OCI-LY7 (cell line): ENCODE results near the gene ZSWIM5. TPM values are rescaled to one million over a fixed set of nuclear protein-coding genes. Genes with fewer than 3 reads are reported as not detected.
"Not testable (repeated sequence)": the region's sequence is repeated elsewhere in the genome, so short reads cannot be mapped to it uniquely, and the experiment has no call there.

Experiments used
- BruUV-seq: library from RNA; stranded (reverse); fragments of 400-500 nt; replicated peaks from 2 replicates; lab custom pipeline; 2021; lab: Mats Ljungman, UMichigan
- CTCF ChIA-PET: fragments of 300-600 bp; sonication (Branson Sonifier 250); formaldehyde crosslinking; loops from one replicate; lab custom pipeline; 2022; ENCODE audit warnings: antibody characterized with exemption; ENCODE audit not compliant: unreplicated experiment; lab: Charles Lee
- POLR2A ChIA-PET: fragments of 300-600 bp; sonication (Branson Sonifier 250); formaldehyde crosslinking; loops from one replicate; lab custom pipeline; 2022; ENCODE audit warnings: antibody characterized with exemption; lab: Charles Lee
- DNase-seq: peaks from one replicate; pipeline ENCODE4 v3.0.0-alpha.2; 2015; ENCODE audit warnings: low spot score
- H2AFZ ChIP-seq: fragments of 200-600 bp; sonication (generic), shearing (Covaris generic); 2 replicates; pipeline ENCODE4 v1.6.1; 2014; ENCODE audit warnings: mild to moderate bottlenecking, antibody characterized with exemption, low read length, moderate library complexity
- H3K27ac ChIP-seq: fragments of 200-600 bp; sonication (generic); 2 replicates; pipeline ENCODE4 v1.5.1; 2014; ENCODE audit warnings: mixed run types, low read depth, mild to moderate bottlenecking, moderate library complexity, low read length, inconsistent platforms; ENCODE audit not compliant: poor library complexity, severe bottlenecking
- H3K36me3 ChIP-seq: fragments of 200-600 bp; sonication (generic); 2 replicates; pipeline ENCODE4 v1.6.1; 2014; ENCODE audit warnings: mild to moderate bottlenecking, antibody characterized with exemption, low read length, moderate library complexity, mixed read lengths; ENCODE audit not compliant: insufficient read depth
- H3K4me1 ChIP-seq: fragments of 200-600 bp; sonication (generic); 2 replicates; pipeline ENCODE4 v1.5.1; 2014; ENCODE audit warnings: mild to moderate bottlenecking, low read length; ENCODE audit not compliant: insufficient read depth, poor library complexity, severe bottlenecking
- H3K4me2 ChIP-seq: fragments of 200-600 bp; sonication (generic); 2 replicates; pipeline ENCODE4 v1.6.1; 2014; ENCODE audit warnings: mild to moderate bottlenecking, low read length
- H3K4me3 ChIP-seq: fragments of 200-600 bp; sonication (generic); 2 replicates; pipeline ENCODE4 v1.5.1; 2014; ENCODE audit warnings: mild to moderate bottlenecking, low read depth, low read length; ENCODE audit not compliant: poor library complexity, severe bottlenecking
- H3K79me2 ChIP-seq: fragments of 200-600 bp; sonication (generic); 2 replicates; pipeline ENCODE4 v1.6.1; 2016; ENCODE audit warnings: low read depth, mild to moderate bottlenecking, low read length, moderate library complexity, mixed read lengths; ENCODE audit not compliant: insufficient read depth
- H3K9me2 ChIP-seq: fragments of 200-600 bp; sonication (generic); 2 replicates; pipeline ENCODE4 v1.6.1; 2016; ENCODE audit warnings: mild to moderate bottlenecking, low read length, mixed read lengths; ENCODE audit not compliant: insufficient read depth
- H3K9me3 ChIP-seq: fragments of 200-600 bp; sonication (generic); 2 replicates; pipeline ENCODE4 v1.6.1; 2014; ENCODE audit warnings: mild to moderate bottlenecking, mixed run types, low read length, mixed read lengths
- H4K20me1 ChIP-seq: fragments of 200-600 bp; sonication (generic); 2 replicates; pipeline ENCODE4 v1.6.1; 2014; ENCODE audit warnings: mild to moderate bottlenecking, antibody characterized with exemption, low read length, moderate library complexity, mixed read lengths; ENCODE audit not compliant: insufficient read depth
- CTCF ChIP-seq: fragments of 200-600 bp; sonication (generic); conservative IDR thresholded peaks from 2 replicates; pipeline ENCODE4 v1.5.1; 2014; ENCODE audit warnings: mild to moderate bottlenecking, antibody characterized with exemption, low read length, moderate library complexity, mixed read lengths
- EZH2phosphoT487 ChIP-seq: fragments of 200-600 bp; sonication (generic); IDR thresholded peaks from 2 replicates; pipeline ENCODE4 v1.6.1; 2018; ENCODE audit warnings: low read depth, borderline replicate concordance, mild to moderate bottlenecking, mixed run types, antibody characterized with exemption, low read length, moderate library complexity, mixed read lengths
- intact Hi-C: fragments of 100-400 bp; cut with micrococcal nuclease; formaldehyde crosslinking; loops from one replicate; pipeline ENCODE4 v1.10.0; 2022; ENCODE audit not compliant: unreplicated experiment
- total RNA-seq, 2 experiments: library from RNA; depleted of rRNA in 1 of 2; stranded (reverse); fragments of >200 nt in 1 of 2; shearing (Covaris generic) in 1 of 2; gene quantifications; 2 replicates each; pipeline ENCODE4 v1.2.3, GENCODE V29; 2014 to 2022

ZSWIM5 gene
- total RNA-seq, 2 experiments from 2014 or later = 0.28 to 0.42 TPM

DNA sequence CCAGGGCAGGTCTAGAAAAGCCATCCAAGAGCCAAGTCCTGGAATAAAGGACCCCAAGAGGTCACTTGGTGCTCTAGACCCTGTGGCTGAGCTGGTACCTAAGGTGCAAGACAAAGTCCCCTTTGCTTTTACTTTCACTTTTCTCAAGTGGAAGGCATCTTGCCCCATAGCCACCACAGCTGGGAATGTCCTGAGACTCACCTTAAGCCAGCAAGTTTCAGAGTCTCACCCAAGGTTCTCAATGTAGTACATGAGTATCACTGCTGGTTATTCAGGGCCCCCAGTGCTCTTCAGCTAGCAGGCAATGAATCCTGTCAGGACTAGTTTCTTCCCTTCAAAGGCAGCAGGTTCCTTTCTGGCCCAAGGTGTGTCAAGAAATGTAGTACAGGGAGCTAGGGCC, 126.9 kb downstream of the ZSWIM5 start:
- BruUV-seq = no TSS peak
- CTCF ChIA-PET = no interaction called here
- TF ChIP-seq EZH2phosphoT487 (no peak), CTCF (no peak)
- Histone ChIP-seq H3K4me2 (no peak overlapping the region), H3K79me2 (no peaks in the 10 kb centered on the region), H3K36me3 (no peaks in the 10 kb centered on the region), H3K27ac (no peak overlapping the region), H3K4me1 (no peaks in the 10 kb centered on the region), H3K4me3 (no peak overlapping the region), H2AFZ (no peak overlapping the region), H4K20me1 (no peaks in the 10 kb centered on the region), H3K9me3 (no peaks in the 10 kb centered on the region), H3K9me2 (no peaks in the 10 kb centered on the region)
- DNase-seq = no peak
- intact Hi-C loops = no loop called here
- POLR2A ChIA-PET = interaction anchor here (1.2 kb wide), 1 partner anchor 17 kb away, joined by 3 read pairs; no protein-coding TSS in a partner anchor

DNA sequence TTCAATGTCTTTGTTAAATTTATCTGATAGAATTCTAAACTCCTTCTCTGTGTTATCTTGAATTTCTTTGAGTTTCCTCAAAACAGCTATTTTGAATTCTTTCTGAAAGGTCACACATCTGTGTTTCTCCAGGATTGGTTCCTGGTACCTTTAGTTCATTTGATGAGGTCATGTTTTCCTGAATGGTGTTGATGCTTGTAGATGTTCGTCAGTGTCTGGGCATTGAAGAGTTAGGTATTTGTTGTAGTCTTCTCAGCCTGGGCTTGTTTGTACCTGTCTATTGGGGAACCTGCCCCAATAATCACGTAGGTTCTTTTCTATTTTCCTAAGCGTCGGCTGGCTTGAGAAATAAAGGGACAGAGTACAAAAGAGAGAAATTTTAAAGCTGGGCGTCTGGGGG, 129.4 kb downstream of the ZSWIM5 start:
- H3K4me2 ChIP-seq, DNase-seq, H3K4me1 ChIP-seq, H3K9me3 ChIP-seq, H3K9me2 ChIP-seq, H3K36me3 ChIP-seq, H3K79me2 ChIP-seq, BruUV-seq, CTCF ChIA-PET, H3K27ac ChIP-seq, H3K4me3 ChIP-seq, POLR2A ChIA-PET, H2AFZ ChIP-seq, H4K20me1 ChIP-seq, intact Hi-C loops: not testable (repeated sequence)

GRCh38 chr1:45071567-45071966, 134.8 kb downstream of the ZSWIM5 start:
- Histone ChIP-seq H3K4me3 (no peak overlapping the region), H2AFZ (no peak overlapping the region), H3K9me2 (no peaks in the 10 kb centered on the region), H3K4me2 (no peak overlapping the region), H3K36me3 (no peaks in the 10 kb centered on the region), H4K20me1 (no peaks in the 10 kb centered on the region), H3K27ac (no peak overlapping the region), H3K9me3 (no peaks in the 10 kb centered on the region), H3K79me2 (no peaks in the 10 kb centered on the region), H3K4me1 (no peaks in the 10 kb centered on the region)
- intact Hi-C loops = no loop called here
- DNase-seq = no peak
- ChIA-PET POLR2A (no interaction called here), CTCF (no interaction called here)
- no peak for TF ChIP-seq CTCF
- TF ChIP-seq EZH2phosphoT487 = no peak
- BruUV-seq = no TSS peak
